Testis (tissue), 2 donors: ENCODE results near the gene SEMA4B.

Experiments used
- CTCF ChIP-seq, 3 experiments: fragments of 450-650 bp in 2 of 3; fragments of 200-600 bp in 1 of 3; sonication (generic) in 1 of 3; IDR thresholded peaks; one replicate each; pipeline ENCODE4 v1.5.1; 2016 to 2019; ENCODE audit warnings: antibody characterized with exemption in 3 of 3, mild to moderate bottlenecking in 2 of 3, moderate library complexity in 1 of 3
- POLR2A ChIP-seq: fragments of 450-650 bp; IDR thresholded peaks from one replicate; pipeline ENCODE4 v1.6.1; 2017; ENCODE audit warnings: antibody characterized with exemption, mild to moderate bottlenecking, moderate library complexity

GRCh38 chr15:90223441-90224165, 22.5 kb downstream of the SEMA4B start:
- TF ChIP-seq CTCF (IDR thresholded peaks at IDR 0.05) (no peak), POLR2A (no peak)
